H1 (cell line): ENCODE data around the gene PDLIM3. TPM values are rescaled to one million over a fixed set of nuclear protein-coding genes. Genes with fewer than 3 reads are reported as not detected.

Experiments
- BRCA1 ChIP-seq: IDR thresholded peaks from 2 replicates; pipeline ENCODE4 v1.6.1; 2012; ENCODE audit warnings: low read depth, low read length, improper control_type of control experiment
- polyA plus RNA-seq, 7 experiments: library from polyadenylated mRNA; depleted of rRNA in 3 of 7; stranded (reverse) in 5 of 7; unstranded in 2 of 7; fragments of >200 nt in 5 of 7; fragments of 200-250 nt in 2 of 7; gene quantifications; 1 replicate in 5 of 7; 2 replicates in 1 of 7; 4 replicates in 1 of 7; pipeline versions ENCODE4 v1.2.1 to v1.2.3, GENCODE V29; 2011 to 2013; ENCODE audit warnings: missing spikeins in 2 of 7, mixed read lengths in 2 of 7
- total RNA-seq: library from RNA; stranded (reverse); fragmentation: NEBNext Ultra II Directional; extraction: Animal tissue kit (Norgen Biotek cat#: 25700); gene quantifications from 2 replicates; pipeline ENCODE4 v1.2.1, GENCODE V29; 2021
- TF ChIP-seq, protein P1 (sequence below): fragments of 300-600 bp; sonication (generic); IDR thresholded peaks from 2 replicates; pipeline ENCODE4 v1.7.1; 2012; ENCODE audit warnings: low read length, moderate library complexity, mild to moderate bottlenecking, inconsistent platforms; ENCODE audit not compliant: insufficient replicate concordance

The PDLIM3 gene
- total and polyA plus RNA-seq, 2 of the 8 experiments (the other 6 are each of a cell fraction or from before 2014, with no cell fraction given) = 7.6 to 8.1 TPM

DNA sequence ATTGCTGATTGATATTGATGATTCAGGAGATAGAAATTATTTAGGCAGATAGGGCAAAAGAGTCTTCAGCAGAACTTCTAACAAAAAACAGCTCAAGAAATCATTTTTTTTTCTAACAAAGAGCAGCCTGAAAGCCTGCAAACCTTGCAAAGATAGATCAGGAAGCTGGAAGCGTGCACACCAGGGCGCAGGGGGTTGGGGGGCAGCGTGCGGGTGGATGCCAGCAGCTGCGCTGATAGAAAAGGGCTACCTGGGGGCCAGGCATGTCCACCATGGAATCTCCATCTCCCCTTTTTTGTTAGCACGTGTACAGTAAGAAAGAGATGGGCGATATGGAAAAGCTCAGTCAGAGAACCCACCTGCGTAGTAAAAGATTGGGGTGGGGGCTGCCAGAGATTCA is 62.1 kb downstream of the PDLIM3 start (continued):
- TF ChIP-seq, protein P1, sequence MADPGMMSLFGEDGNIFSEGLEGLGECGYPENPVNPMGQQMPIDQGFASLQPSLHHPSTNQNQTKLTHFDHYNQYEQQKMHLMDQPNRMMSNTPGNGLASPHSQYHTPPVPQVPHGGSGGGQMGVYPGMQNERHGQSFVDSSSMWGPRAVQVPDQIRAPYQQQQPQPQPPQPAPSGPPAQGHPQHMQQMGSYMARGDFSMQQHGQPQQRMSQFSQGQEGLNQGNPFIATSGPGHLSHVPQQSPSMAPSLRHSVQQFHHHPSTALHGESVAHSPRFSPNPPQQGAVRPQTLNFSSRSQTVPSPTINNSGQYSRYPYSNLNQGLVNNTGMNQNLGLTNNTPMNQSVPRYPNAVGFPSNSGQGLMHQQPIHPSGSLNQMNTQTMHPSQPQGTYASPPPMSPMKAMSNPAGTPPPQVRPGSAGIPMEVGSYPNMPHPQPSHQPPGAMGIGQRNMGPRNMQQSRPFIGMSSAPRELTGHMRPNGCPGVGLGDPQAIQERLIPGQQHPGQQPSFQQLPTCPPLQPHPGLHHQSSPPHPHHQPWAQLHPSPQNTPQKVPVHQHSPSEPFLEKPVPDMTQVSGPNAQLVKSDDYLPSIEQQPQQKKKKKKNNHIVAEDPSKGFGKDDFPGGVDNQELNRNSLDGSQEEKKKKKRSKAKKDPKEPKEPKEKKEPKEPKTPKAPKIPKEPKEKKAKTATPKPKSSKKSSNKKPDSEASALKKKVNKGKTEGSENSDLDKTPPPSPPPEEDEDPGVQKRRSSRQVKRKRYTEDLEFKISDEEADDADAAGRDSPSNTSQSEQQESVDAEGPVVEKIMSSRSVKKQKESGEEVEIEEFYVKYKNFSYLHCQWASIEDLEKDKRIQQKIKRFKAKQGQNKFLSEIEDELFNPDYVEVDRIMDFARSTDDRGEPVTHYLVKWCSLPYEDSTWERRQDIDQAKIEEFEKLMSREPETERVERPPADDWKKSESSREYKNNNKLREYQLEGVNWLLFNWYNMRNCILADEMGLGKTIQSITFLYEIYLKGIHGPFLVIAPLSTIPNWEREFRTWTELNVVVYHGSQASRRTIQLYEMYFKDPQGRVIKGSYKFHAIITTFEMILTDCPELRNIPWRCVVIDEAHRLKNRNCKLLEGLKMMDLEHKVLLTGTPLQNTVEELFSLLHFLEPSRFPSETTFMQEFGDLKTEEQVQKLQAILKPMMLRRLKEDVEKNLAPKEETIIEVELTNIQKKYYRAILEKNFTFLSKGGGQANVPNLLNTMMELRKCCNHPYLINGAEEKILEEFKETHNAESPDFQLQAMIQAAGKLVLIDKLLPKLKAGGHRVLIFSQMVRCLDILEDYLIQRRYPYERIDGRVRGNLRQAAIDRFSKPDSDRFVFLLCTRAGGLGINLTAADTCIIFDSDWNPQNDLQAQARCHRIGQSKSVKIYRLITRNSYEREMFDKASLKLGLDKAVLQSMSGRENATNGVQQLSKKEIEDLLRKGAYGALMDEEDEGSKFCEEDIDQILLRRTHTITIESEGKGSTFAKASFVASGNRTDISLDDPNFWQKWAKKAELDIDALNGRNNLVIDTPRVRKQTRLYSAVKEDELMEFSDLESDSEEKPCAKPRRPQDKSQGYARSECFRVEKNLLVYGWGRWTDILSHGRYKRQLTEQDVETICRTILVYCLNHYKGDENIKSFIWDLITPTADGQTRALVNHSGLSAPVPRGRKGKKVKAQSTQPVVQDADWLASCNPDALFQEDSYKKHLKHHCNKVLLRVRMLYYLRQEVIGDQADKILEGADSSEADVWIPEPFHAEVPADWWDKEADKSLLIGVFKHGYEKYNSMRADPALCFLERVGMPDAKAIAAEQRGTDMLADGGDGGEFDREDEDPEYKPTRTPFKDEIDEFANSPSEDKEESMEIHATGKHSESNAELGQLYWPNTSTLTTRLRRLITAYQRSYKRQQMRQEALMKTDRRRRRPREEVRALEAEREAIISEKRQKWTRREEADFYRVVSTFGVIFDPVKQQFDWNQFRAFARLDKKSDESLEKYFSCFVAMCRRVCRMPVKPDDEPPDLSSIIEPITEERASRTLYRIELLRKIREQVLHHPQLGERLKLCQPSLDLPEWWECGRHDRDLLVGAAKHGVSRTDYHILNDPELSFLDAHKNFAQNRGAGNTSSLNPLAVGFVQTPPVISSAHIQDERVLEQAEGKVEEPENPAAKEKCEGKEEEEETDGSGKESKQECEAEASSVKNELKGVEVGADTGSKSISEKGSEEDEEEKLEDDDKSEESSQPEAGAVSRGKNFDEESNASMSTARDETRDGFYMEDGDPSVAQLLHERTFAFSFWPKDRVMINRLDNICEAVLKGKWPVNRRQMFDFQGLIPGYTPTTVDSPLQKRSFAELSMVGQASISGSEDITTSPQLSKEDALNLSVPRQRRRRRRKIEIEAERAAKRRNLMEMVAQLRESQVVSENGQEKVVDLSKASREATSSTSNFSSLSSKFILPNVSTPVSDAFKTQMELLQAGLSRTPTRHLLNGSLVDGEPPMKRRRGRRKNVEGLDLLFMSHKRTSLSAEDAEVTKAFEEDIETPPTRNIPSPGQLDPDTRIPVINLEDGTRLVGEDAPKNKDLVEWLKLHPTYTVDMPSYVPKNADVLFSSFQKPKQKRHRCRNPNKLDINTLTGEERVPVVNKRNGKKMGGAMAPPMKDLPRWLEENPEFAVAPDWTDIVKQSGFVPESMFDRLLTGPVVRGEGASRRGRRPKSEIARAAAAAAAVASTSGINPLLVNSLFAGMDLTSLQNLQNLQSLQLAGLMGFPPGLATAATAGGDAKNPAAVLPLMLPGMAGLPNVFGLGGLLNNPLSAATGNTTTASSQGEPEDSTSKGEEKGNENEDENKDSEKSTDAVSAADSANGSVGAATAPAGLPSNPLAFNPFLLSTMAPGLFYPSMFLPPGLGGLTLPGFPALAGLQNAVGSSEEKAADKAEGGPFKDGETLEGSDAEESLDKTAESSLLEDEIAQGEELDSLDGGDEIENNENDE = no peak
- TF ChIP-seq BRCA1 = no peak
